Glutamatergic neuron (in vitro differentiated cells): ENCODE data around the gene RUFY1. TPM values are rescaled to one million over a fixed set of nuclear protein-coding genes. Genes with fewer than 3 reads are reported as not detected.
A peak's percentile ranks its signal among the peaks of the same experiment; 100 is the strongest.
"Not testable (repeated sequence)": the region's sequence is repeated elsewhere in the genome, so short reads cannot be mapped to it uniquely, and the experiment has no call there.

Experiments
- DNase-seq: peaks from one replicate; pipeline ENCODE4 v3.0.0; 2022
- H3K27ac Mint-ChIP-seq: one replicate; pipeline ENCODE4 v1.8.0; 2020; ENCODE audit warnings: mild to moderate bottlenecking, mixed read lengths, inconsistent platforms; ENCODE audit not compliant: unreplicated experiment
- H3K27me3 Mint-ChIP-seq: one replicate; pipeline ENCODE4 v1.8.0; 2020; ENCODE audit warnings: mild to moderate bottlenecking, moderate library complexity, mixed read lengths, inconsistent platforms; ENCODE audit not compliant: unreplicated experiment
- H3K36me3 Mint-ChIP-seq: one replicate; pipeline ENCODE4 v1.8.0; 2020; ENCODE audit warnings: mild to moderate bottlenecking, mixed read lengths, inconsistent platforms; ENCODE audit not compliant: unreplicated experiment
- H3K4me1 Mint-ChIP-seq: one replicate; pipeline ENCODE4 v1.8.0; 2020; ENCODE audit warnings: mild to moderate bottlenecking, low read depth, mixed read lengths, inconsistent platforms; ENCODE audit not compliant: unreplicated experiment
- H3K4me3 Mint-ChIP-seq: one replicate; pipeline ENCODE4 v1.8.0; 2020; ENCODE audit warnings: mild to moderate bottlenecking, mixed read lengths, inconsistent platforms; ENCODE audit not compliant: unreplicated experiment
- H3K9me3 Mint-ChIP-seq: one replicate; pipeline ENCODE4 v1.8.0; 2020; ENCODE audit warnings: mild to moderate bottlenecking, moderate library complexity, mixed read lengths, inconsistent platforms; ENCODE audit not compliant: unreplicated experiment
- total RNA-seq: library from RNA; stranded (reverse); fragmentation: NEBNext Ultra II Directional; extraction: Animal tissue kit (Norgen Biotek cat#: 25700); gene quantifications from one replicate; pipeline ENCODE4 v1.2.1, GENCODE V29; 2021; ENCODE audit not compliant: unreplicated experiment
- TF ChIP-seq, protein P1 (sequence below): fragments of 200-600 bp; sonication (generic); IDR thresholded peaks from one replicate; pipeline ENCODE4 v1.5.0; 2021; ENCODE audit not compliant: partially characterized antibody, unreplicated experiment

The RUFY1 gene
- total RNA-seq, 1 donor from 2014 or later = 30.4 TPM

DNA sequence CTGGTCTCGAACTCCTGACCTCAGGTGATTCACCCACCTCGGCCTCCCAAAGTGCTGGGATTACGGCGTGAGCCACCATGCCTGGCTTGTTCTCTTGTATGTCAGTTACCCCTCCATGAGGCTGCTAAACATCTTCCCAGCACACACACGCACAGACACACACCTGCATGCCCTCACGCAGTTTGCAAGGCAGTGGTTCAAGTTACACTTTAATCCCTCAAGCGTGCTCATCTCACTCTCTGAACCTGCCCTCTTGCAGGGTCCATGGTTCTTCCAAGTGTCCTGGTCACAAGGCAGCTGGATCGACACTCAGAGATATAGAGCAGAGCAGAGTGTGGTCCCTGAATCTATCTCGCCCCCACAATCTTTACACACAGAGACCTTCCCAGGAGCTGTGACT lies 34.1 kb upstream of the RUFY1 start:
- H3K27me3 Mint-ChIP-seq = peaks cover 8% of the 10 kb centered on the region

DNA sequence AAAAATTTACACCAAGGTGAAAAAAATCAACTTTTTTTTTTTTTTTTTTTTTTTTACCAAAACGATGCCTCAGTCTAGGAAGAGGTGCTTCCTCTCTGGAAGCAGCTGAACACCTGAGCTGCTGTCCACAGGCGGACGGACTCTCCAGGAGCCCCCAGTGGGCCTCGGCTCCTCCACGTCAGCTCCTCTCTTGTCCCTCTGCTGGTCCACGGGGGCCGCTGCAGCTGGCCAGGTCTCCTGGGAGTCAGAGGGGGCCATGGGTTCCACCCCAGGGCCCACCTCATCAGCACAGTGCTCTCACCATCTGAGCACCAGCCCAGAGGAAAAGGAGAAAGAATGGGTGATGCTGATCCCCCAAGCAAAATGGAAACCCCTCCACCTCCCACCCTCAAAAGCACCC lies 32.6 kb upstream of the RUFY1 start:
- H3K27ac Mint-ChIP-seq, H3K4me3 Mint-ChIP-seq, DNase-seq, H3K36me3 Mint-ChIP-seq, H3K9me3 Mint-ChIP-seq: not testable (repeated sequence)
- Mint-ChIP-seq H3K27me3 (peaks cover 11% of the 10 kb centered on the region), H3K4me1 (peaks cover 14% of the 10 kb centered on the region)

More for the DNA sequence above, 34.1 kb upstream of the RUFY1 start:
- Mint-ChIP-seq H3K27ac (no peak overlapping the region), H3K4me1 (peaks cover 9% of the 10 kb centered on the region), H3K9me3 (peaks cover 5% of the 10 kb centered on the region), H3K4me3 (no peak overlapping the region), H3K36me3 (no peaks in the 10 kb centered on the region)
- TF ChIP-seq, protein P1, sequence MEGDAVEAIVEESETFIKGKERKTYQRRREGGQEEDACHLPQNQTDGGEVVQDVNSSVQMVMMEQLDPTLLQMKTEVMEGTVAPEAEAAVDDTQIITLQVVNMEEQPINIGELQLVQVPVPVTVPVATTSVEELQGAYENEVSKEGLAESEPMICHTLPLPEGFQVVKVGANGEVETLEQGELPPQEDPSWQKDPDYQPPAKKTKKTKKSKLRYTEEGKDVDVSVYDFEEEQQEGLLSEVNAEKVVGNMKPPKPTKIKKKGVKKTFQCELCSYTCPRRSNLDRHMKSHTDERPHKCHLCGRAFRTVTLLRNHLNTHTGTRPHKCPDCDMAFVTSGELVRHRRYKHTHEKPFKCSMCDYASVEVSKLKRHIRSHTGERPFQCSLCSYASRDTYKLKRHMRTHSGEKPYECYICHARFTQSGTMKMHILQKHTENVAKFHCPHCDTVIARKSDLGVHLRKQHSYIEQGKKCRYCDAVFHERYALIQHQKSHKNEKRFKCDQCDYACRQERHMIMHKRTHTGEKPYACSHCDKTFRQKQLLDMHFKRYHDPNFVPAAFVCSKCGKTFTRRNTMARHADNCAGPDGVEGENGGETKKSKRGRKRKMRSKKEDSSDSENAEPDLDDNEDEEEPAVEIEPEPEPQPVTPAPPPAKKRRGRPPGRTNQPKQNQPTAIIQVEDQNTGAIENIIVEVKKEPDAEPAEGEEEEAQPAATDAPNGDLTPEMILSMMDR = no peak
- no peak for DNase-seq

DNA sequence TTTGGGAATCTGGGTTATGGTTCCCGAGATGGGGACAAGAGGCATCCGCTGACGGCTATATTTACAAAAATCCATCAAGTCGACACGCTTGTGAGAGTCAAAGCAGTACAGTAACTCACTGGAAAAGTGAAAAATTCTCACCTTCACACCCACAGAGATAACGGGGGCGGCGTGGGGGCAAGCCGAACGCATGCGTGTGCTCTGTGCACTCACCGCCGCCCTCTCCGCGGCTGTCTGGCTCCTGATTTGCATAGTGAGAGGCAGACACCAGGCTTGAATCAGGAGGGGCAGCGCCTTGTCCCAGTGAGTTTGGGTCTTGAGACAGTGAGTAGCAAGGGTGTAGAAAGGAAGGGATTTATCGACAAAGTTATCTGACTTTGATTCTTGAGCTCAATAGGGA lies 32.0 kb upstream of the RUFY1 start:
- Mint-ChIP-seq H3K4me1 (peaks cover 14% of the 10 kb centered on the region), H3K27me3 (peaks cover 11% of the 10 kb centered on the region)
- H3K4me3 Mint-ChIP-seq, H3K27ac Mint-ChIP-seq, DNase-seq, H3K9me3 Mint-ChIP-seq, H3K36me3 Mint-ChIP-seq: not testable (repeated sequence)

DNA sequence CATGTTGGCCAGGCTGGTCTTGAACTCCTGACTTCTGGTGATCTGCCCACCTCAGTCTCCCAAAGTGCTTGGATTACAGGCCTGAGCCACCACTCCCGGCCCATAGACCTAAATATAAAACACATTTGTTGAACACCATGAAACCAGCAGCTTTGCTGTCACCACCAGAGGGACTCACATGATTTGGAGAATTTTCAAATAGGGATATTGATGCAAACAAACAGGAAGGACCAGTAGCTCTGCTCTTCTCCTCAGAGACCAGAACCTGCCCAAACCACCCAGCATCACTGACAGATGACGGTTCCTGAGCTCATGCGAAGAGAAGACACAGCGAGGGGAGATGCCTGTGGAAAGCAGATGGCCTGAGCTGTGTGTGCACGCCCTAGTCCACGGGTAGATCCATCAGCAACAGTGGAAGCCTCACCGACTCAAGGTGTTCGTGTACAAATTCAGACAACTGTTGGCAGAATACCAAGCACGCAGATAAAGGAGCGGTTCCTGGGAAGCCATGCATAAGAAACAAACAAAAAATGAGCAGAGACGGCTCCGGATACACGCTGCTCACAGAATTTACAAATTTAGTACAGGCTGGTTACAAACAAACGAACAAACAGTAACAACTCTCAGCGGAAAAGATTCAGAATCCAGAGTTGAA lies 30.8 kb upstream of the RUFY1 start:
- not testable (repeated sequence) for H3K4me3 Mint-ChIP-seq, DNase-seq, H3K27me3 Mint-ChIP-seq, H3K9me3 Mint-ChIP-seq, H3K36me3 Mint-ChIP-seq
- TF ChIP-seq, protein P1 = peak; percentile 12
- Mint-ChIP-seq H3K4me1 (peaks cover 14% of the 10 kb centered on the region), H3K27ac (peak overlapping the region; percentile 74)

DNA sequence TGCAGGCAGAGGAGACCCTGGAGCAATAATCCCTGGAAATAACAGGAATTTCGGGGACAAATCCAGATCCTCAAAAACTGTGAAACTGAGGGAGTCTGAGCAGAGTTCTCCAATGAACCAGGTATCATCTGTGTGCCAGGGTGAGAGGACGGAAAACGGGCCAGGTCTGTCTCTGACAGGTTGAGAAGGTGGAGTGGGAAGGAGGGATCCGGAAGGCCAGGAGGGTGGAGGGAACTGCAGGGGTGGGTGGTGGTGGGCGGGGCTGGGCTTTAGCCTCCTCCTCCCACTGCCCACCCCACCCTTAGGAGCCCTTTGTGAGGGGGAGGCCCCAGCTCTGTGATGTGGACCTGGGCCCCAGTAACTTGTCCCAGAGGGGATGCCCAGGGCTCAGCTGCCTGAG lies 28.2 kb upstream of the RUFY1 start:
- H3K4me1 Mint-ChIP-seq = peaks cover 12% of the 10 kb centered on the region
- DNase-seq, H3K36me3 Mint-ChIP-seq, H3K27me3 Mint-ChIP-seq, H3K4me3 Mint-ChIP-seq, H3K9me3 Mint-ChIP-seq, H3K27ac Mint-ChIP-seq: not testable (repeated sequence)

DNA sequence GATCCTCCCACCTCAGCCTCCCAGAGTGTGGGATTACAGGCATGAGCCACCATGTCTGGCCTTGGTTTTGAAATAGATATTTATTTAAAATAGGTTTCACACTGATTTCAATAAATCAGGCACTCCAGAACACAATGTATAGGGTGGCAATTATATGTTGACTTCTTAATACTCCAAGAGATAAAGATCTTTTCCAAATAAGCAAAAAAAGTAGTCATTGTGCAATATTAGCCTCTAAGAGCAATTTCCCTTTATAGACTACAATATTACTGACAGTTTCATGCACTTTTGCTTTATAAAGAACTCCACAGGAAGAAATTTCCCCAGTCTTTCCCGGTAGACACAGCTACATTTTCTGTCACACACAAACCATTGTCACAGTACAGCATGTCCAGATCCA lies 23.4 kb upstream of the RUFY1 start:
- TF ChIP-seq, protein P1 = no peak
- peaks cover 3% of the 10 kb centered on the region for H3K27me3 Mint-ChIP-seq
- peaks cover 1% of the 10 kb centered on the region for H3K9me3 Mint-ChIP-seq
- peaks cover 12% of the 10 kb centered on the region for H3K4me1 Mint-ChIP-seq
- DNase-seq = no peak
- H3K36me3 Mint-ChIP-seq = no peaks in the 10 kb centered on the region
- no peak overlapping the region for H3K27ac Mint-ChIP-seq
- H3K4me3 Mint-ChIP-seq = no peak overlapping the region
